ENCODE measurements around the gene GET3.
A peak's percentile ranks its signal among the peaks of the same experiment; 100 is the strongest.
"Not testable (repeated sequence)": the region's sequence is repeated elsewhere in the genome, so short reads cannot be mapped to it uniquely, and the experiment has no call there.

GET3 gene

DNA sequence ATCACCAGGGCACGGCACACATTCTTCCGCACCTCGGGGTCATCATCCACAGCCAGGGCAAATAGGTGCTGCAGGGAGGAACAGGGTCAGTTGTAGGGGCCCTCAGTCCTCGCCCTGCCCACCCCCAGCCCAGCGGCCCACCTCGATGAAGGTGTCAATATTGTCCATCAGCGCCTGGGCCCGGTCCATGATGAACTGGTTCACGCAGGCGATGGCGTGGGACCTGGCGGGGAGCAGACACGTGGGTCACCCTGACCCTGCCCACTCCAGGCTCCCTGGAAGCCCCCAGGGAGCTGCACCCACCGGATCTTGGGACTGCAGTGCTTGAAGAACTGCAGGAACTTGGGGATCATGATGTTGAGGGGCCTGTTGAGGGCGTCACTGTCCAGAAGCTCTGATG lies 22.2 kb upstream of the GET3 start:
- DNase-seq (ENCODE audit: low read depth in 4 of 4, low spot score in 1 of 4), result no peak

DNA sequence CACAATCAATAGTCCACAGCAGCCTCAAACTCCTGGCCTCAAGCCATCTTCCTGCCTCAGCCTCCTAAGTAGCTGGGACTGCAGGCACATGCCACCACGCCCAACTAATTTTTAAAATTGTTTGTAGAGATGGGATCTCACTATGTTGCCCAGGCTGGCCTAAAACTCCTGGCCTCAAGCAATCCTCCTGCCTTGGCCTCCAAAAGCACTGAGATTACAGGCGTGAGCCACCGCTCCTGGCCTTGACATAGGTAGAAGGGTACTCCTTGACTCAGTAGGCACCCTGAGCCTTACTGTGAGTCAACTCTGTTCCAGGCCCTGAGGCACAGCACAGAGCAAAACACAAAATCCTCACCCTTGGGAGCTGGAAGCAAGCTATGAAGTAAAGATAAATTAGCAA lies 21.4 kb upstream of the GET3 start:
- no peak for DNase-seq (ENCODE audit: low read depth in 4 of 4, low spot score in 1 of 4)

DNA sequence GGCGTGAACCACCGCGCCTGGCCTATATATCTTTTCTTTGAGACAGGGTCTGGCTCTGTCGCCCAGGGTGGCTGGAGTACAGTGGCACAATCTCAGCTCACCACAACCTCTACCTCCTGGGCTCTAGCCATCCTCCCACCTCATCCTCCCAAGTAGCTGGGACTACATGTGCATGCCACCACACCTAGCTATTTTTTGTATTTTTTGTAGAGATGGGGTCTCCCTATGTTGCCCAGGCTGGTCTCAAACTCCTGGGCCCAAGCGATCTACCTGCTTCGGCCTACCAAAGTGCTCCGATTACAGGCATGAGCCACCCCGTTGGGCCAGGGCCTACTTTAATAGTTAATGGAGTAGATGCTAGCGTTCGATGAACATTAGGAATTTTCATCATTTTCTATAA lies 17.0 kb upstream of the GET3 start:
- no peak for DNase-seq (ENCODE audit: low read depth in 4 of 4, low spot score in 1 of 4)

DNA sequence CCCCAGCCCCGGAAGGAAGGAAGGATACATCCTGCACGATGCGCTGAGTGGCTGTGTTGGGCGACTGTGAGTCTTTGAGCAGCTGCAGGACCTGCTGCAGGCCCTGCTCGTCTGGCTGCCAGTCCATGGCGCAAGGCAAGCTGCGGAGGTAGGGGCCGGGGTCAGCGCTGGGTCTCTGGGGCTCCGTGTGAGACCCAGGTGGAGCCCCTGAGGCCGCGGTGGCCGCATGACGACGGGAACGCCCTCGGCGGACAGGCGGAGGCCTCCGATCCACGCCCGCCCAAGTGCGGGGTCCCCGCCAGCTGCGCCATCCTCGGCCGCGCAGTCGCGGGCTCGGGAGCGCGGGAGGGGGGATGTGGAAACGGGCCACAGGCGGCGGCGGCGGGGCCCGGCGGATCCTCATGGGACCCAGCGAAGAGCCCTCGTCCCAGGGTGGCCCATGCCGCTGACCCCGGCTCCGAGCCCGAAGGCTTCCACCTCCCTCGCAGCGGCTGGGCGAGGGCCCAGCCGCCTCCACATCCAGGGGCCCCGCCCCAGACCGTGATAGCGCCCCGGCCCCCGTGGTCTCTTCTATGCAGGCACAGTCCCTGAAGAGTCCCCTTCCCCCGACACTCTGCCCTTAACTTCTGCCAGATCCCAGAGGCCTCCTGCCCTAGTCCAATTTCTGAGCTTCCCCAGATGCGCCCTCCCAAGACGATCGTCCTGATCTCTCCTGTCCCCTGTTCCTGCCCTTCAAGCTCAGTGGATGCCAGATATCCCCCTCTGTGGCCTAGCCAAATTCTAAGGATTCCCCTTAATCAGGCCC lies 16.2 kb upstream of the GET3 start:
- no peak for DNase-seq (ENCODE audit: low read depth in 4 of 4, low spot score in 1 of 4)

DNA sequence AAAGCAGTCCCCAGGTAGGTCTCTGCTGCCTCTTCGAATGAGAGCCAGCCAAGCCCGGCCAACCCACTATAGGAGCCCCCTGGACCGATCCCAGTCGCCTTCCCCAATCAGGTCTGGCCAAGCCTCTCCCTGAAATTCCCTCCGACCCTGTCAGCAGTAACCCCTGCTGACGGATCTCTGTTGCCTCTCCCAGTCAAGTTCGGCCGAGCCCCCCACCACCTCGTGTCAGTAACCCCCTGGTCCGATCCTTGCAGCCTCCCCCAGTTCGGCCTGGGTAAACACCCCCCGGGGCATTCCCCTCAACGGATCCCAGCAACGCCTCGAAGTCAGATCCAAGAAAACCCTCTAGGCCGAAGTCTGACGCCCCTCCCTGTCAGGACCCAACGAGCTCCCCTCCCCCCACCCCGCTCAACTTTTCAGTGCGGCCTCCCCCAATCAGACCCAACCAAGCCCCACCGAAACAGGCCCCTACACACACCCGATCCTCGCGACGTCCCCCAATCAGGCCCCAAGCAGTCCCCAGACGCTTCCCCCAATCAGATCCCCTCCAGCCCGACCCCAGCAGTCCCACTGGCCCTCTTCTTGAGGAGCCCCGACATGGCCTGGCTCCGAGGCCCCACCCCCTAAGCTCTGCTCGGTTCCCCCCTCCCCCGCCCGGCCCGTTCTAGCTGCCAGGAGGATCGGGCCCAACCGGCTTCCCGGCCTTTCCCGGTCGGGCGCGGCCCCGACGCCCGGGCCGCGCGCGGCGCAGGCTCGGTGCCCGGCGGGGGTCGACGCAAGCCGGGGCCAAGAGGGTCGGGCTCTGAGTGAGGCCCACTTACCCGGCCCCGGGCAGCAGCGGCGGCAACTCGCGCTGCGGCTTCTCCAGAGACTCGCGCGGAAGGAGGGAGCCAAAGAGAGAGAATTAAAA lies 15.4 kb upstream of the GET3 start:
- no peak for DNase-seq (ENCODE audit: low read depth in 4 of 4, low spot score in 1 of 4)

DNA sequence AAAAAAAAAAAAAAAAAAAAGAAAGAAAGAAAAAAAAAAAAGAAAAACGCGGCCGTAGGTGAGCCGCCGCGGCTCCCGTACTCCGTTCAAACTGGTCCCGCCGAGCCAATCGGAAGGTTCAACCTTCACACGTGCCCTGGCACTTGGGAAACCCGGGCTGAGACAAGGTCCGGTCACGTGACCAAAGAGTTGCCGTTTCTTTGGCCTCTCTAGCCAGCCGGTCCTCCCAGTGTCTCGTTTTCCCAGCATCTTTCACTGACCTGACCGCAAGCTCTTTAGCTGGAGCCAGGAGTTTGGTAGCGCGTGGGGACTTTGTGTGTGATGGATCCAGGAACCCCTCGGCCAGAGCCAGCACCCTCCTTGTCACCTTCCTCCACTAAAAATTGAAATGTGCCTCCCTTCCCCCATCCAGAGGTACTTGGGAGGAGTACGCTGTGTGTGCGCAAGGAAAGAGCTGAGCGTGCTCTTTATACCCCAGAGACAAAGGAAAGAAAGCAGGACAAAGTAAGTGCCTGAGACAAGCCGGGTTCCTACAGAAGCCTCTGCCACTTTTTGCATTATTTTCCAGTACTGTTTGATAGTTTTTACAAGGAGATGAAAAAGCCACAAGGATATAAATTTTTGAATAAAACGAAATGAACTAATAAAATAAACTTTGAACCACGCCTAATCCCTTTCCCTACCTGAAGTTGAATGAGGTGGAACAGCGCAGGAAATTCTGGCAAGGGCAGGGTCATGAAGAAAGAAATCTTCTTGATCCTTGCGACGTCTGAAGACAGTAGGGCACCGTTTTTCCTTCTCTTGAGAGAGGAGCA lies 14.5 kb upstream of the GET3 start:
- peak; percentile 69 to 89 (median 82) for DNase-seq (ENCODE audit: low read depth in 4 of 4, low spot score in 1 of 4)

DNA sequence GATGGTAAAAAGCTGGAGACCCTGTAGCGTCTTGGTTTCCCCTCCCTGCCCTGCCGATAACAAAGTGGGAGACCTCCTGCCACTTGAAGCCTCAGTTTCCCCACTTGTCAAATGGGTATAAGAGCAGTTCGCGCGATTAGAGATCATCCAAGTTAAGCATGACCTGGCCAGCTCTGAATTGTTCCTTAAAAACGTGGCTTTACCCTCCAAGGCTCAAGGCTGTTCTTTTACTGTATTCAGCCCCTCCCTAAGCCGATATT lies 14.0 kb upstream of the GET3 start:
- no peak for DNase-seq (ENCODE audit: low read depth in 4 of 4, low spot score in 1 of 4)

DNA sequence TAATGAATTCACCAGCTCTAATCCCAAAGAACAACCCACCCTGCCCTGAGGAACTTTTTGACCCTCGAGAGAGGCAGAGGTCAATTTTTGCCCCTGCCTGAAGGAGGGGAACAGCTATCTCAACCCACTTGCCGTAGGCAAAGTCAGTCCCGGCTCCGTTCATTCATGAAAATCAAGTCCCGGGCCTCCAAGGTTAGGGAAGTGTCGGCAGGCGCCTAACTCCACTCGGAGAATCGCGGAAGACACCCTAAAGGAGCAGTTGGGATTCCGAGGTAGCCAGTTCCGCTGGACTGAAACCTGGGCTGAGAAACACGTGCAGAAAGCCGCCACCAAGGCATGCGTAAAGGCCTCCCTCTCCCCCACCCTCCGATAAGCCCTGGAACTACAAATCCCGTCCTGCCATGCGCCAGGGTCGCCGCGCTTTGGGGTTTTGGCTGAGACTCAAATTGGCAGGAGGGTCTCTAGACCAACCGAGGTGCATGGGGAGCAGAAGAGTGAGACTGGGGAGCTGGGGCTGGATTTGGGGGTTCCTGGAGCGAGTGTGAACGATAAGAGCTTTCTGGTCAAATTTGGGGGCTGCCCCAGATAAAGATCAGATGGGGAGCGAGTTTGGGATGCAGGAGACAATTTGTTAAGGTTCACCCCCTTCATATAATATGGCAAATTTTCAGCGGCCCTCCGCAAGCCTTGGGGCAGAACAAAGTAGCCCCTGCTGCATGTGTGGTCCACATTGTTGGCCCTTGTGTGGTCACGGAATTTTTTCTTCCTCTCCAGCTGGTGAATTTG lies 13.5 kb upstream of the GET3 start, which contains the start of gene TNPO2:
Gene TNPO2 (minus strand): TSS at position 292 of the 786 bp plus-strand sequence. CDS start 2,955 bp downstream, outside the sequence.
- DNase-seq (ENCODE audit: low read depth in 4 of 4, low spot score in 1 of 4), result peak; percentile 52 to 72 (median 60)

DNA sequence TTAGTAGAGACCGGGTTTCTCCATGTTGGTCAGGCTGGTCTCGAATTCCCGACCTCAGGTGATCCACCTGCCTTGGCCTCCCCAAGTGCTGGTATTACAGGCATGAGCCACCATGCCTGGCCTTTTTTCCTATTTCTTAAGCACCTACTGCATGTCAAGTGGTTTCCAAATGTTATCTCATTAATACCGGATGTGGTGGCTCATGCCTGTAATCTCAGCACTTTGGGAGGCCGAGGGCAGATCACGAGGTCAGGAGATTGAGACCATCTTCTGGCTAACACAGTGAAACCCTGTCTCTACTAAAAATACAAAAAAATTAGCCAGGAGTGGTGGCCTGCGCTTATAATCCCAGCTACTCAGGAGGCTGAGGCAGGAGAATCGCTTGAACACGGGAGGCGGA lies 11.7 kb upstream of the GET3 start:
- DNase-seq (ENCODE audit: low read depth in 4 of 4, low spot score in 1 of 4), result not testable (repeated sequence)

DNA sequence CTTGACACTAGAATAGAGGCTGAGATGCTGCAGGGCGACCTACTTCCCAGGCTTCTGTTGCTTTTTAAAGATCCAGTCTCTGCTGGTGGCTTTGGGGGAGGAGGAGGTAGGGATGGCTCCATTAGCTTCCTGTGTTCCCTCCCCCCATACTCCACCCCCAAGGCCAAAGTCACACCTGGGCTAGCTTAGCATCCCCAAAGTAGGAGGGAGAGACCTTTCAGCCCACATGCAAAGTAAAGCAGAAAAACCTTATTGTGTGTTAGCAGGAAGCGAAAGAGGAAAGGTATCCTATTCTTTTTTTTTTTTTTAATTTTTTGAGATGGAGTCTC lies 10.3 kb upstream of the GET3 start:
- DNase-seq (ENCODE audit: low read depth in 4 of 4, low spot score in 1 of 4), result no peak

DNA sequence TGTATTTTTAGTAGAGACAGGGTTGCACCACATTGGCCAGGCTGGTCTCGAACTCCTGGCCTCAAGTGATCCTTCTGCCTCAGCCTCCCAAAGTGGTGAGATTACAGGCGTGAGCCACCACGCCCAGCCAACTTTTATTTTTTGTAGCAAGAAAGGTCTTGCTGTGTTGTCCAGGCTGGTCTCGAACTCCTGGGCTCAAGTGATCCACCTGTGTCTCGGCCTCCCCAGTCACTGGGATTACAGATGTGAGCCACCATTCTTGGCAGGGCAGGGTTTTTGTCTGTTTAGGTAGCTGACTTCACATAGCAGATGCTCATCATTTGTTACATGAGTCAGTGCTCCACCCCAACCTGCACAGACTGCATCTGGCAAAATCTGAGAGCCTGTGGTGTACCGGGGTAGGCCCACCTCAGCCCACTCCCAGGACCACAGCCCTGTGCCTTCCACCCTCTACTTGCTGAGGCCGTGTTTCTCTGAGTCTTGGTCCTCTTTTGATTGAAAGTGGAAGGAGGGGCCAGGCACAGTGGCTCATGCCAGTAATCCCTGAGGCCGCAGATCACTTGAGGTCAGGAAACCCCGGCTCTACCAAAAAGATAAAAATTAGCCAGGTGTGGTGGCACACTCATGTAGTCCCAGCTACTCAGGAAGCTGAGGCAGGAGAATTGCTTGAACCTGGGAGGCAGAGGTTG lies 9.4 kb upstream of the GET3 start:
- no peak for DNase-seq (ENCODE audit: low read depth in 4 of 4, low spot score in 1 of 4)

DNA sequence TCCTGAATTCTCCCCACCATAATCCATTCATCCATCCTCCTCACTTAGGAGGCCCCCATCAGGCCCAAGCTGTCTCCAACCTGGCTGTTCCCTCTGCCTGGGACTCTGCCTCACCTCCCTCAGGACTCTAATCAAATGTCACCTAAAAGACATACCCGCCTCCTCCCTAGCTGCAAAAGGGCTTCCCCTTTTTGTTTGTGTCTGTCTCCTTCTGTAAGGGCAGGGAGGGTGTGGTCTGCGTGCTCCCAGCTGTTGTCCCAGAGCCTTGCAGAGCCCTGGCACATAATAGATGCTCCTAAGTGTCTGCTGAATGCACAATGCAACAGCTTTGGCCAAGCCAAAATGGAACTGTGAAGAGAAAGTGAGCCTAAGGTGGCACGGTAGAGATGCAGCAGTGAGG lies 7.2 kb upstream of the GET3 start:
- no peak for DNase-seq (ENCODE audit: low read depth in 4 of 4, low spot score in 1 of 4)

DNA sequence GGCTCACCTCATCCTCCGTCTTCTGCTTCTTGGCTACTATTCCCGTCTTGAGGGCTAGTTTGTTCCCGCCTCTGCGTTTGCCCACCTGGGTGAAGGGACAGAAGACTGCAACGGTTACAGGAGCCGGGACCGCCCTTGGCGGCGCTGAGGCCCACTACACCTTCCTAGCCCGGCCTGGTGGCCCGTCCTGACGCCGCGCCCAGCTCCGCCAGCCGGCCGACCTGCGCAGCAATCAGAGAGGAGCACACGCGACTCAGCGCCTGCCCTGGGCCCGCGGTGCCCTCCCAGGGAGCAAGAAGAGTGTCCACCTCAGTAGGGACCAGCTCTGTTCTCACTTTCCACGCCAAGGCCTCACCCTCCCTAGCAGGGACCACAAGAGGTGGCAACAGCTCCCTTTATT lies 6.0 kb upstream of the GET3 start:
- no peak for DNase-seq (ENCODE audit: low read depth in 4 of 4, low spot score in 1 of 4)

DNA sequence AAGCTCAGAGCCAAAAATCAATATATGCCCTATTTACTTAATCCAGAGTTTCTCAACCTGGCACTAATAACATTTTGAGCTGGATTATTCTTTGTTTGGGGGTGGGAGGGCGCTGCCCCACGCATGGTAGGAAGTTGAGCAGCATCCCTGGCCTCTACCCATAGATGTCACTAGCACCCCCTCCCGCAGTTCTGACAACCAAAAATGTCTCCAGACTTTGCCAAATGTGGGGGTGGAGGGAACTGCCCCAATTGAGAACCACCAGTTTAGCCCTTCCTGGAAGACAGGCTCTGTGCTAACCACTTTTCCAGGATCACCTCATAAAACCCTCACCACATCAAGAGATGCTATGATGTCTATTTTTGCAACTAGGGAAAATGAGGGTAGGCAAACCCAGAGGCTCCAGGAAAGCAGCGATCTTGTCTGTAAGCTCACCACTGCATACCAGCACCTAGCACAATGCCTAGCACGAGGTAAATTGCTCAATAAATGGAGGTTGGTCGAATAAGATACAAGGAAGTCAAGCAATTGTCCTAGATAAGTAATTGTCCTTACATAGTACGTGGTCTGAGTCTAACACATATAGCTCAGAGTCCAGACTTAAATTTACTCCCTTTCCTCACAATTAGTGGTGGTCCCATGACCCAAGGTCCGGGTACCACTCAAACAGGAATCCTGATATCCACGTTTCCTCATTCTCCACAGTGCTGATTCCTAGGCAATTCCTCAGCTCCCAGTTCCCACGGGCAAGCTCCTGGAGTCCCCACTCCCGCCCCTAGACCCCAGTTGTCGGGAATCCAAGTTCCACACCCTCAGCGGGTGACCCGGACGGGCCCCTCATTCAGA lies 3.7 kb upstream of the GET3 start:
- peak in 2 of 4 experiments; percentile 26 to 55 for DNase-seq (ENCODE audit: low read depth in 4 of 4, low spot score in 1 of 4)

DNA sequence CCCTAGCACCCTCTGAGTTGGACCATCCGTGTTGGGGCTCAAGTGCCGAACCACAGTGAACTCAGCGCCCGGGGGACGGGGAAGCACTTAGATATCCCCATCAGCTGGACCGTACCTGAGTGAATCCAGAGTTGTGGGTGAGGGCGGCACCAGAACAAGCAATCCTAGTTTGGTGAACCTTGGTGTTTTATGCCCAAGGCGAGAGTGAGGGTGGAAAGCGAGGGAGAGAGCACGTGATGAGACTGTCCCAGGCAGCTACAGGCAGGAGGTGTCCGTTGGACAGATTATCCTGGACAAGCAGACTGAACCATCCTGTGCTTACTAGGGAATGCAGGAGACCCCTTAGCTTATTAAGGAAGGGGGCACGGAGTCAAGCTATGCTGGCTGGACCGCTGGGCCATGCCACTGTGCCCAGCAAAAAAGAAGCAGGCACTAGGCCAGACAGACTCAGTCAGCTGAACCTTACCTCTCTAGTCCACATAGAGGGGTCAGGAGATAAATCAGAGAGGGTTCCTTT lies 596 bp downstream of the GET3 start:
- no peak for DNase-seq (ENCODE audit: low read depth in 4 of 4, low spot score in 1 of 4)

DNA sequence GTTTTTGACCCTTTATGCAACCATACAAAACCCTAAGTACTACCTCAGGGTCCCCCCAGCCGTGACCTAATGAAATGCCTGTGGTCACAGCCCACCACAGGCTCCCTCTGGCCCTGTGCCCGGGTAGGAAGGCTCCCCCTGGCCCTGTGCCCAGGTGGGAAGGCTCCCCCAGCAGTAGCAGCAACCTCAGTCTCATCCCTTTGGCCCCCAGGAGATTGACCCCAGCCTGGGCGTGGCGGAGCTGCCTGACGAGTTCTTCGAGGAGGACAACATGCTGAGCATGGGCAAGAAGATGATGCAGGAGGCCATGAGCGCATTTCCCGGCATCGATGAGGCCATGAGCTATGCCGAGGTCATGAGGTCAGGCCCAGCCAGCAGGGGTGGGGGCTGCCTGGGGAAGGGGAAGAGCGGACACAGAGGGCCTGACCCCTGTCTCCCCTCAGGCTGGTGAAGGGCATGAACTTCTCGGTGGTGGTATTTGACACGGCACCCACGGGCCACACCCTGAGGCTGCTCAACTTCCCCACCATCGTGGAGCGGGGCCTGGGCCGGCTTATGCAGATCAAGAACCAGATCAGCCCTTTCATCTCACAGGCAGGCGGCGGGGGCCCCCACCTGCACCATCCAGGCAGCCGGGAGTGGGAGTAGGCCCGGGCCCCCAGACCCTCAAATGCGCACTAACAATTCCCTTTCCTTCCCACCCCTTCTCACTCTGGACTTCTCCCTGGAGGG lies 8.0 kb downstream of the GET3 start:
- DNase-seq (ENCODE audit: low read depth in 4 of 4, low spot score in 1 of 4), result no peak

DNA sequence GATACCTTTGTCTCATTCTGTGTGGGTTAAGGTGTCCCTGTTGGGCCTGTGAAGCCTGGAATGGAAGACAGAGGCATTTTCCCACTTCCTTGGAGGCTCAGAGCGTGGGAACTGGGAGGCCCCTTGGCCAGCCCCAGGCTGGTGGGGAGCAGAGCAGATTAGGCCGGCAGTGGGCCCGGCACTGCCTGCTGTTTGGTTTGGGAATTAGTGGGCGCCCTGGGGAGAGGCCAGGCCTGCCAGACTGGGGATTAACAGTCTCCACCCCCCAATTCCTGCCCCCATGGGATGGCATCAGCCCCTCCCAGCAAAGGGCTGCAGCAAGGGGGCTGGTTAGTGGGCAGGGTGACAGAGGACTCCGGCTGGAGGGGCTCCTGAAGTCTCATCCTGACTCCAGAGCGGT lies 11.2 kb downstream of the GET3 start:
- DNase-seq (ENCODE audit: low read depth in 4 of 4, low spot score in 1 of 4), result no peak

DNA sequence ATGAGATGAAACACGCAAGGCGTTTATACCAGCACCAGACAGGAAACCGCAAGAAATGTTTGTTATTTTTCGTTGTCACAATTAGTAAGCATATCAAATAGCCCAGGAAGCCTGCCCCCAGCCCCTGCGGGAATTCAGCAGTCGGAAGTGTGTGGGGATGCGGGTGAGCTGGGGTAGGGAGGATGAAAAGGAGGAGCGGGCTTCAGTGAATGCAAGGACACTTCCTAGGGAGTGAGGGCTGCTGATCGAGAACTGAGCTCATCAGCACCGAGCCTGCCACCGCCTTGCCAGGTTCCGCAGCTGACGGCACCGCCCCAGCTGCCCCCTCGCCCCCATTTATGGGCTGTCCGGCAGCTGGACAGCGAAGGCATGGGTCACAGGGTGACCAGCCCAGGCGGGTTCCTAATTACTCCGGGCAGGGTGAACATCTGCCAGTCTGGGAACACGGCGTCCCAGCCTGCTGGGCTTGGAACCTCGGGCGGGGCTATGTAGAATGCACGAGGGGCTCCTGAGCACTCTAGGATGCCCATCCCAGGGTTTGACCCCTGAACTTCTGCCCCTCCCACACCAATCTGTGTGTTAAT lies 12.7 kb downstream of the GET3 start:
- no peak for DNase-seq (ENCODE audit: low read depth in 4 of 4, low spot score in 1 of 4)
